Suppressor macrophage treated with lipopolysaccharide for 4 hours (primary cell): ENCODE results near the gene HSFX2.
"Not testable (repeated sequence)": the region's sequence is repeated elsewhere in the genome, so short reads cannot be mapped to it uniquely, and the experiment has no call there.

Experiments used
- DNase-seq: peaks from one replicate; pipeline ENCODE4 v3.0.0-alpha.2; 2020

HSFX2 gene

GRCh38 chrX:149587359-149587758, 7.8 kb downstream of the HSFX2 start, which contains the start of gene MAGEA9B:
TSS of gene MAGEA9B (minus strand) at chrX:149587459. CDS start at chrX:149583179, 4,280 bp downstream.
- DNase-seq, result not testable (repeated sequence)

- not testable (repeated sequence) for DNase-seq
Measured at GRCh38 chrX:149585631-149586030, 9.5 kb downstream of the HSFX2 start.

DNA sequence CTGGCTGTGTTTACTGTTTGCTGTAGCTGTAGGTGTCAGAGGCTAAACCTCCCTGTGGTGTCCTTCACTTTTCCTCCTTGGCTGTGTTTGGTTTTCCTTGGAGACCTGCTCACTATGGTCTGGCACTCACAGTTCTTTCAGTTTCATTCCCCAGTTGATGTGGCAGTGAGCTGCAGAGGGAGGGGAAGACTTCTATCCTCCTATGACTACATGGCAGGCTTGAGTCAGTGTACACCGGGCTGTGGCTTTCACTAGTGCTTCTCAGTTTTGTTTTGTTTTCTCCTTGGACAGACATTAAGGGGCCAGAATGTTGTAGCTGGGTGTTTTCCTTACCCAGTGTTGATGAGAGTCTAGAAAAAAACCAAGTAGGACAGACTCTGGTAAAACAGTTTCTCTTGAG, 21.7 kb downstream of the HSFX2 start:
- not testable (repeated sequence) for DNase-seq

- no peak for DNase-seq
Measured at GRCh38 chrX:149572743-149573142, 22.4 kb downstream of the HSFX2 start.

GRCh38 chrX:149571770-149572169, 23.3 kb downstream of the HSFX2 start:
- no peak for DNase-seq

GRCh38 chrX:149570668-149571067, 24.4 kb downstream of the HSFX2 start:
- peak; percentile 1 for DNase-seq

- DNase-seq, result no peak
Measured at GRCh38 chrX:149569770-149570169, 25.3 kb downstream of the HSFX2 start.

DNA sequence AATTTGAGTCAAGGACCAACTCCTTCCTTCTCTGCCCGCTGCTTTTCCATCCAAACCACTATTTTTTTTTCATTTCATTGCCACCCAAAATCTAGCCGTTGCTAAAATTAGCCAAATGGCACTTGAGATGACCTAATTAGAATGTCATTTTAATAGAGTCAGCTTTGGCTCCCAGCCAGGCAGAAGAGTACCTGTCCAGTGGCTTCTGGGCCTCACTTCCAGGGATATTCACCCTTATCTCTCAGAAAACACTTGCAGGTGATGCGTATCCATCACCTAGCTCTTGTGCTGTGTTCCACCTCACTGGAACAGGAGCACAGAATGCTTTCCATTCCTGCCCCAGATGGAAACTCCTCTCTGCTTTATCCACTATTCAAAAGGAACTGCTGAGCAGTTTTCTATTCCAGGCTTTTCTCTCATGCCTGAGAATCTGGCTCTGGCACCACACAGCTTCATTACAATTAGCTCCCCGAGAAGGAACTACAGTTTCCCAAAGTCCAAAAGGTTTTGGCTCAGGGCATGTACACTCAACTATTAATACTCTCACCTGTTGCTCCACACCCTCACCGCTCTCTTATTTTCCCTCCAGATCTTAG, 26.3 kb downstream of the HSFX2 start:
- DNase-seq, result no peak

DNA sequence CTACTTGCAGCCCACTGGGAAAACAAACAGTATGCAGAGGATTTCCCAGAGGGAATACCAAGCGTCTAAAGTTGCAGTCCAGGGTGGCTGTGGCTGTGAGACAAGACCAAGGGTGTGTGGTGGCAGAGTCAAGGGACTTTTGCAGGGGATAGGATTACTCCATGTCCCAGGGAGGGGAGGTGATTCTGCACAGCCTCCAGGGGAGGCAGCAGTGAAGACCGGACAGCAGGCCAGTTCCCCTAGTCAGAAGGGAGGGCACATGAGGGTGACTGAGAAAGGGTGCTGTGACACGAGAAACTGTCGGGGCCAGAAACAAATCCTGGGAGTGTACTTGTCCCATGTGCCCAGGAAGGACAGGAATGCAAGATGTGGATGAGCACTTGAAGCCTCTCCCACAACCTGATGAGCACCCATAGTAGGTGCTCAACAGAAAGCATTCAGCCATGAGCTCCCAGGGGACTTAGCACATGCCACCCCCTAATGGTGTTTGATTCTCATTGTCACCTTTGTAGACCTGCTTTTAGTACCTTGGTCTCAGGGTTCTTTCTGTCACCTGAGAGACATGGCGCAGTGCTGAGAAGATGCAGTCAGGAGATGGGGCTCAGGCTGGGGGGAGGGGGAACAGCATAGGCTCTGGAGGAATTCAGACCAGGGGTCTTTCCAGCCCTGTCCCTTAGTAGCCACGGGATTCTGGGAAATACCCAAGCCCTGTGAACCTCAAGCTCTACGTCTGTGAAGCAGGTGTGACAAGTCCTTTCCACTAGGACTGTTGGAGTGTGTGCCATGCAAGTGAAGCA, 27.3 kb downstream of the HSFX2 start:
- no peak for DNase-seq

- no peak for DNase-seq
Measured at GRCh38 chrX:149563359-149563758, 31.8 kb downstream of the HSFX2 start.

- not testable (repeated sequence) for DNase-seq
Measured at GRCh38 chrX:149555251-149555650, 39.9 kb downstream of the HSFX2 start.

- DNase-seq, result not testable (repeated sequence)
Measured at GRCh38 chrX:149551939-149552248, 43.2 kb downstream of the HSFX2 start.

DNA sequence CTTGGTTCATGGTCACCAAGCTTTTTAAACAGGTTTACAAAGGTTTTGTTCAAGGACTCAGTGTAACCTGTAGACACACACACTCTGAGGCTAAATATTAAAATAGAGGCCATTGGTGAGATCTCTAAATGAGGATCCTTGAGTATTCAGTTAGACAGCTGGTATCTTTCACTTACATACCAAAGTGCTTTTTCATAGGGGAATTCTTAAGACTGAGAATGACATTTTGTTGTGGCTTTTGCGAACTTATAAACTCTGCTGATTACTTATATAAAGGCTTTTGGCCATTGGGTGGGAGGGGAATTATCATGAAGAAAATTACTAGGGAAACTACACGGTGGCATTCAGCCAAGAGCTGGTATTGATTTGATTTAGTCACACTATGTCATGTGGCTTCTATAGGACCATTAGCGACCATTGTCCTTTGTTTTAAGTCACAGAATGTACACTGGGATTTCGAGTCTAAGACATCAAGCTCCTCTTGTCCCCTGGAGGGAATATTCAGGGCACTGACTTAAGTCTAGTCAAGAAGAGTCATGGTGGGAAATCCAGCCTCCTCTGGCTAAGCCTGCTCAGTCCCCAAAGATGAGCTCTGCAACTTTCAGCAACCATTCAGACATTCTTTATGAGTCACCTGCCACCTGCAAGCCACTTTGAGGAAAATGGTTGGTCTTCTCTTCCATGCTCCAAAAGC, 43.7 kb downstream of the HSFX2 start:
- not testable (repeated sequence) for DNase-seq

DNA sequence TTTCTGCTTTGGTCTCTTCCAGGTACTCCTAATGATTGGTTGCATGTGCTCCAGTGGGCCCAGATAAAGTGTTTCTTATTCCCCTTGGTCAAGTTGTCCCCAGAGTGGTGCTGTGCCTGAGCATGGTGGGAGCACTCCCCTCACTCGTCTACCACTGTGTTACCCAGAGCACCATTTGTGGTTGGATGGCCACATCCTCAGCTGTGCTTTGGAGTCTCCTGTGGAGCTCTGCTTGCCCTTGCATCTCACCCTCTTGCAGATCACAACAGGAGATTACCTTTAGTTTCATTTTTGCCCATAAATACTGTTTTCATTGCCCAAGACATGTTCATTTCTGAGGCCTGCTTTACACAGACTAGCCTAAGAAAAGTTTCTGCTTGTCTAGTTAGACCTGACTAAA, 44.7 kb downstream of the HSFX2 start:
- DNase-seq, result not testable (repeated sequence)

- DNase-seq, result not testable (repeated sequence)
Measured at GRCh38 chrX:149549701-149550100, 45.4 kb downstream of the HSFX2 start, which contains the start of gene HSFX3. TSS of gene HSFX3 (minus strand) at chrX:149549924. CDS start at chrX:149549852, 72 bp downstream.

GRCh38 chrX:149547782-149548181, 47.3 kb downstream of the HSFX2 start:
- DNase-seq, result not testable (repeated sequence)

DNA sequence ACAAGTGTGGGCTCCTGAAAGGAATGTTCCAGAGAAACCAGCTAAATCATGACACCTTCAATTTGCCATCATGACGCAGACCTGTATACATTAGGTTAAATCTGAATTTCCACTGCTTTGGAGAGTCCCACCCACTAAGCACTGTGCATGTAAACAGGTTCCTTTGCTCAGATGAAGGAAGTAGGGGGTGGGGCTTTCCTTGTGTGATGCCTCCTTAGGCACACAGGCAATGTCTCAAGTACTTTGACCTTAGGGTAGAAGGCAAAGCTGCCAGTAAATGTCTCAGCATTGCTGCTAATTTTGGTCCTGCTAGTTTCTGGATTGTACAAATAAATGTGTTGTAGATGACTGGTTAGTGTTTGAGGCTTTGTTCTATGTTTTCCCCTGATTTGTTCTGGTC, 48.2 kb downstream of the HSFX2 start:
- not testable (repeated sequence) for DNase-seq

DNA sequence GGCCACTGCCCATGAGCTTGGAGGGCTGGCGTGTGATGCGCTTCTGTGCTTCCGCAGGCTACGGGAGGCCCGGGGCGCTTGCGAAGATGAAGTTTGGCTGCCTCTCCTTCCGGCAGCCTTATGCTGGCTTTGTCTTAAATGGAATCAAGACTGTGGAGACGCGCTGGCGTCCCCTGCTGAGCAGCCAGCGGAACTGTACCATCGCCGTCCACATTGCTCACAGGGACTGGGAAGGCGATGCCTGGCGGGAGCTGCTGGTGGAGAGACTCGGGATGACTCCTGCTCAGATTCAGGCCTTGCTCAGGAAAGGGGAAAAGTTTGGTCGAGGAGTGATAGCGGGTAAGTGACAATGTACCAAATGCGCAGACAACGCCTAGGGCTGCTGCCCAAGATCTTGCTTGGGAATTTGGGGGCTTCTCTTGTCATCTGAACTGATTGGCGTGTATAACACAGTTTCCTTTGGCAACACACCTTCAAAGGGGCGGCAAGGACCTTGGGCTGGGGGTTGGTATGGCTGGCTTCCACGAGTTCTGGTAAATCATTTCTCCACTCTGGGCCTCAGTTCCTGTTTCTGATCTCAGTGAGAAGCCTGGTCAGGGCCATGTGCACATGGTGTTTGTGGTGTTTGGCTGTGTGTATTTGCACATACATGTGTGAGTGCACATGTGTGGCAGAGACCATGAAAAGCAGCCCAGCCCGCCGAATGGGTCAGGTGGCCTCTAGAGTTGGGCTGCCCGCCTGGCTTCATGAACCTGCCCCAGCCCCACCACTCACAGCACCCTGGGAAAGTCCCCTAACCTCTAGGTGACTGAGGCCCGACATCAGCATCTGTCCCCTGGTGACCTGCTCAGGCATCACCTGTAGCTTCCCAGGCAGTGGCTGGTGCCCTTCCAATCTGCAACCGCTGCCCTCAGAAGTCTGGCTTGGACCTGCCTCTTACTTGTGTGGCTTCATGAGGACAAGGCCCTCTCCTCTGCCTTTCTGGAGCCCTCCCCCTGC, 49.3 kb downstream of the HSFX2 start:
- DNase-seq, result not testable (repeated sequence)
